DMS 273 (cell line): ENCODE results near the gene B3GAT2.
"Not testable (repeated sequence)": the region's sequence is repeated elsewhere in the genome, so short reads cannot be mapped to it uniquely, and the experiment has no call there.

Source experiments
- DNase-seq: peaks from one replicate; lab custom pipeline; 2025; ENCODE audit not compliant: unreplicated experiment; lab: John Stamatoyannopoulos, UW

The B3GAT2 gene

GRCh38 chr6:70956451-70957283, at the start of gene B3GAT2:
Gene B3GAT2, minus strand, starts transcription at chr6:70957060. Its CDS starts 631 bp downstream, at chr6:70956429.
- peak; percentile 73 for DNase-seq

- no peak for DNase-seq
Measured at GRCh38 chr6:70998148-70998547, 41.3 kb upstream of the B3GAT2 start.

DNA sequence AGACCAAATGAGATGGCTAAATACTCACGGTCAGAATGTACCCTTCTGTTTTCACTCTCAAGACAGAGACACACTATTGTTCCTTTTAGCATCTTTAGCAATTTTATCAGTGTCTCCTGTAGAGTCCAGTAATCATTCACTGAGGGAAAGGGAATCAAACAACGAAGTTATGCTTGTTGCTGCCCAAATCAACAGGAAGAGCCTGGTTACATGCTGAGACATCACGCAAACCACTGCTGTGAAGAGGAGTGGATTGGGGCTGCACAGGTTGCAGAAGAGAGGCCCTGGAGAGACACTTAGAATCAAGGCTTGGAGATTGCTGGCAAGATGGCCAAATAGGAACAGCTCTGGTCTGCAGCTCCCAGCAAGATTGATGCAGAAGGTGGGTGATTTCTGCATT, 40.5 kb upstream of the B3GAT2 start:
- no peak for DNase-seq

- no peak for DNase-seq
Measured at GRCh38 chr6:70996106-70996505, 39.2 kb upstream of the B3GAT2 start.

DNA sequence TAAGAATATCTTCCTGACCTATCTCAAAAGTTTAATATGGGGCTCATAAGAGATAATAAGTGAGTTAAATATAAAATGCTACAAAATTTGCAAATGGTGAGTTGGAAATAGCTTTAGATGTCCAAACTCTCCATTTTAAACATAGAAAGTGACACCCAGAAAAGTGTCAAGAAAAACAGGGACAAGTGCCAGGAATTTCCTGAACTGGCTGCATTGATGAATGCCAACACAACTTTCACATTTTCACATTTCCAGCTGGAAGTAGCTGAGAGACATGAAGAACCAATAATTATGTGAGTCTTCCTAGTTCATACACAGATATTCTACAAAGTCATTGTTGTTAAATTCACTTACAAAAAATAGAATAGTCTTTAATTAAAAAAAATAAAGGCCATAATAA, 38.6 kb upstream of the B3GAT2 start:
- no peak for DNase-seq

GRCh38 chr6:70991253-70991652, 34.4 kb upstream of the B3GAT2 start:
- no peak for DNase-seq

DNA sequence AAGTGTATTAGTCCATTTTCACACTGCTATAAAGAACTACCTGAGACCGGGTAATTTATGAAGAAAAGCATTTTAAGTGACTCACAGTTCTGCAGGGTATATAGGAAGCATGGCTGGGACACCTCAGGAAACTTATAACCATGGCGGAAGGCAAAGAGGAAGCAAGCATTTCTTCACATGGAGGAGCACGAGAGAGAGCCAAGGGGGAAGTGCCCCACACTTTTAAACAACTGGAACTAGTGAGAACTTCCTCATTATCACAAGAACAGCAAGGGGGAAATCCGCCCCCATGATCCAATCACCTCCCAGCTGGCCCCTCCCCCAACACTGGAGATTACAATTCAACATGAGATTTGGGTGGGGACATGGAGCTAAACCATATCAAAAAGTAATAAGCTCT, 28.3 kb upstream of the B3GAT2 start:
- DNase-seq: no peak

GRCh38 chr6:70982747-70983146, 25.9 kb upstream of the B3GAT2 start:
- DNase-seq: no peak

DNA sequence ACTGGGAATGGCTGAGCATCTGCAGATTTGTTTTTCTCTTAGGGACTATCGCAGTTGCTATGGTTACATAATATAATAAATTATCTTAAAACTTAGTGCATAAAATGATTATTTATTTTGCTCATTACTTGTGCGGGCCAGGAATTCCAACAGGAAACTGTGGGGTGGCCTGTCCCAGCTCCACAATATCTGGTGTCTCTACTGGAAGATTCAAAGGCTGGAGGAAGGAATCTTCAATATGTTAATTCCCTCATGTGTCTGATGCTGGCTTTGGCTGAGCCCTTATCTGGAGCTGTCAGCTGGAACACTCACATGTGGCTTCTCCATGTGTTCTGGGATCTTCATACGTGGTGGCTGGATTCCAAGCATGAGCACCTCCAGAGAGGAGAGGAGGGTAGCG, 23.9 kb upstream of the B3GAT2 start:
- DNase-seq: peak; percentile 10

DNA sequence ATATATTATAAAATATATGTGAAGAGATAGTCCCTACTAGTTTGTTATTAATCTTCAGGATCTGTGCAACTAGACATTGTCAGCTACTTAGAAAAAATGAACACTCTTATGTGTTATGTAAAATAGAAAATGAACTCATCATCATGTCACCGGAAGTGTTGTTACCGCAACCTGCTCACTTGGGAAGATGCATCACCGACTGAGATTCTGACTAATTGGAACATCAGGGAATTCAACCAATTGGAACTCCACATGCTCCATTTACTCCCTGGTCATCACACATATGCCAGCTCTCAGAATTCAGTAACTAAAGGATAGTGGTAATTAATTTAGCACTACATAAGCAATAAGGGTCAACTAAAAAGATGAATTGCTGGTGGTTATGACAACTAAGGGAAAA, 16.7 kb upstream of the B3GAT2 start:
- DNase-seq: no peak

- no peak for DNase-seq
Measured at GRCh38 chr6:70967049-70967448, 10.2 kb upstream of the B3GAT2 start.

DNA sequence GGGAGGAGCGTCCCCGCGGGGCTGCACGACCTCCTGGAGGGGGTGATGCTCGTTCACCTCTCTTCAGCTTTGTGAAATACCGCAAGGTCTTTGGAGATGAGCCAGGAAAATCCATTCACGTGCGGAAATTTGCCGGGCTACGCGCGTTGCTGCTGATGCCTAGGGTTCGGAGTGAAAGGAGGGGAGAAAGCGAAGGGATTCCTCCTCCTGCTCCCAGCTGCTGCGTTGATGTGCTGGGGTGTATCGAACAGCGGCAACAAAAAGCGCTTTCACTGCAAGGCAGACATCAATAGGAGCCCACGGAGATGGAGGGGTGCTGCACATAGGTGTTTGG, 391 bp upstream of the B3GAT2 start:
- no peak for DNase-seq

DNA sequence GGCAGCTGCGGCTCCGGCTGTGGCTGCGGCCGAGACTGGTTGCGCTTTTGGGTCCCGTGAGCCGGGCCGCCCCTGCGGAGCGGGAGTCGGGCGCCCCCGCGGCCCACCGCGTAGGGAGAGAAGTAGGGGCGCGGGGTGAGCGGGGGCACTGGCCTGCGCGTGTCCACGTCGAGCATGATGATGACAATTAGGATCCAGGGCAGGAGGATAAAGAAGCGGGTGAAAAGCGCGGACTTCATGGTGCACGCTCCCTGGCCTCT, 739 bp downstream of the B3GAT2 start:
- DNase-seq: no peak

- peak; percentile 97 for DNase-seq
Measured at GRCh38 chr6:70955441-70956190, 1.2 kb downstream of the B3GAT2 start.

GRCh38 chr6:70954750-70955149, 2.1 kb downstream of the B3GAT2 start:
- DNase-seq: peak; percentile 12

DNA sequence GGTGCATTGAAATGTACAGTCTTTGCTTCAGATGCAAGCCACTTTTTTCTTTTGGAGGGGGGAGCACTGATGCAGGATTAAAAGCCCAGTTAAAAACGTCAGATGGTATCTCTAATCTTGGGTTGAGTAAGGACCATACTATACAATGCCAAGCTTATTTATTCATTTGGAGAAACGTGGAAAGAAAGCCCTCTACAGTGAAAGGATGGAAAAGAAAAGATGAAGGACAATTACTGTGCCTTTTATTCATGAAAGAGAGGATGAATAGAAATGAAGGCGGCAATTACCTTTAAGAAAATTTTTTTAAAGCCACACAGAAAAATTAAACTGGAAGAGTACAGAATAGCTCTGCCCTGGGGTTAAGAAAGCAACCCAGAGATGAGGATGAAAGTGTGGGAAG, 2.7 kb downstream of the B3GAT2 start:
- no peak for DNase-seq

DNA sequence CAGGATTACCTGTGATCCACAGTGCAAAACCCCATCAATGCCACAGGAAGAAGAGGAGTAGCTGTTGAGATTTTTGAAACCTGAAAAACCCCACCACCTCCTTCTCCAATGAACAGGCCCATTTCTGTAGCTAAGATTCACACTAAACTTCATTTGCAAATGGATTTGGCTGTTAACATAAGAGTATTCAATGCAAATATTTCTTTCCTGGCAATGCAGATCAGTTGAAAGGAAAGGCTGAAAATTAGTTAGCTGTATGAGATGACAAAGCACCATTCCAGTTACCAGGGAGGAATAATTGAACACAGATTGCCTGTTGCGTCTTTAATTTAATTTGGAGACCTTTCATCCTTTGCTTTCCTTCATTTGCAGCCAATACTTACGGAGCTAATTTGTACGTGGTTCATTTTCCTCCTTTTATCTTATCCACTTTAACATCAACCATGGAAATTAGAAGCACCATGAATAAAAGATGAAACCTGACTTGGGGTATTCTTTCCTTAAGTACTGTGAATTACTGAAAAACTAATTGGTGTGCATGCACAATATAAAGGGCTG, 4.2 kb downstream of the B3GAT2 start:
- DNase-seq: no peak

- not testable (repeated sequence) for DNase-seq
Measured at GRCh38 chr6:70944321-70944720, 12.5 kb downstream of the B3GAT2 start.

DNA sequence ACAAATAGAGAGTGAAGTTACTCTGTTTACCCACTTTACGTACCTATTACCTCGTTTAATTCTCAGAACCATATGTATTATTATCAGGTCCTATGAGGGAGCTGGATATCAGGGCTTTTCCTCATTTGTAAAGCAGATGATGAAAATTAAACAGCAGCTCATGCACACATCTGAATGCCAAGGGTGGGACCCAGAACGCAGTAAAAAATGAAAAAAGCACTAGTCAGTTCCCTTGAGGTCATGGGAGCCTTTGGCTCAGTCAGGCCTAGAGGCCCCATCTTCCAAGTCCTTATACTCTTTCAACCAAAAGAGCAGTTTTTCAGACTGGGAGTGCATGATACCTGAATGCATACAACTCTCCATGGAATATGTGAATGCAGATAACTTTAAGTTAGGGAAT, 23.0 kb downstream of the B3GAT2 start:
- no peak for DNase-seq

DNA sequence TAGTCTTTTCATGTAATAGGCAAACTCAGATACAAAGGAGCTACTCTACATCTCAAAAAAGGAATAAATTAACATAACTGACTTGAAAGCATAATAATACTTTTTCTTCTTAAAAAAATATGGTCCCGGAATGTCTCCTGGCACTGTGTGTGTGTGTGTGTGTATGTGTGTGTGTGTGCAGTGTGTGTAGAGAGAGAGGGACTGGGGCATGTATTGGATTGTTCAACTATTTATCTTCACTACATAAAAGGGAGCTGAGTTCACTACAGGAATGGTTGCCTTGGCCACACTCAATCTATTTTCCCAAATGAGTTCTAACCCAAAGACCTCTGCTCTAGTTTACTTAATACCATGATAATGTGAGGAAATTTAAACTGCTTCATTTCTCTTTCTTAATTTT, 51.1 kb downstream of the B3GAT2 start:
- no peak for DNase-seq

DNA sequence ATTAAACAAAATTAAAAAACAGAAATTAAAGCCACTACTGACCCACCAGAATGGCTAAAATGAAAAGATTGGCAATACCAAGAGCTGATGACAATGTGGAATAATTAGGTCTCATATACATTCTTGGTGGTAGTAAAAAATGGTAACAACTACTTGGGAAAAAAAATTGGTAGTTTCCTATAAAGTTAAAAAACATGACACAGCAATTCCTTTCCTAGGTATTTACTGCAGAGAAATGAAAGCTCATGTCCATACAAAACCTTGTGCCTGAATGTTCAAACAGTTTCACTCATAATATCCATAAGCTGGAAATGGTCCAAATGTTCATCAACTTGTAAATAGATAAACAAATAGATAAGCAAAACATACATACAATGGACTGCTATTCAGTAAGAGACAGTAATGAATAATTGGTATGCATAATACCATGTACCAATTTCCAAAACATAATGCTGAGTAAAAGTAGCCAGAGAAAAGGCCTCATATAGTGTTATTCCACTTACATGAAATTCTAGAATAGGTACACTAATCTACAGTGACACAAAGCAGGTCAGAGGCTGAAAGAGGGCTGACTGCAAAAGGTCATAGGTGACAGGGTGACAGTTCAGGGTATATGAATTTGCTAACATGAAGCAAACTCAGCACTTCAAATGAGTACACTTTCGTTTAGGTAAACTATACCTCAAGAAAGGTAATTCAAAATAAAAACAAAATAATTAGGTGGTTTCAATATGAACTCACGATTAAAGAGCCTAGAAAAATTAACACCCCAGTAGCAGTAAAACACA, 53.0 kb downstream of the B3GAT2 start:
- DNase-seq: no peak

DNA sequence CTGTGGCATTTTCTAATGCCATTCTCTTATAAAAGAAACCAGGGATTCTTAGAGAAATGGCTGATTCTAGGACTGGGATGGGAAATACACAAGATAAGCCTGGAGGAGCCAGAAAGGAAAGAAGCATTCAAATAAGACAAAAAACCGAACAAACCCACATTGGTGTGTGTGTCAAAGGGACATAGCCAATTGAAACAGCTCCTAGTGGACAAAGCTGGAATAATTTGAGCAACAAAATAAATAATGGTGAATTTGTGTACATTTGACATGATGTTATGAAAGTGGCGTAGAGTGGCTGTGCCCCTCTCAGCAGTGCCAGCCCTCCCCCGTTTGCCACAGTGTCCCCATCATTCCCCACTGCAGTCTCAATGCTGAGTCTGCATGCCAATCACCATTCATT, 55.5 kb downstream of the B3GAT2 start:
- DNase-seq: peak; percentile 35
